HFF-Myc (cell line): Measurements from ENCODE around the gene YJU2.

ENCODE experiments used
- DNase-seq: peaks from one replicate; pipeline ENCODE4 v3.0.0-alpha.2; 2011; ENCODE audit warnings: low read depth; ENCODE audit errors: extremely low read depth
- H3K4me3 ChIP-seq: replicated peaks from 2 replicates; pipeline ENCODE4 v1.5.1; 2011; ENCODE audit warnings: low read depth, mild to moderate bottlenecking, control low read depth, low read length
- CTCF ChIP-seq: IDR thresholded peaks from 2 replicates; pipeline ENCODE4 v1.5.1; 2012; ENCODE audit warnings: mild to moderate bottlenecking, low read depth, low read length, control low read depth; ENCODE audit errors: missing control alignments

The YJU2 gene

GRCh38 chr19:4246767-4247593, at the start of gene YJU2:
Gene YJU2, plus strand, starts transcription at chr19:4247080. Its CDS starts 67 bp downstream, at chr19:4247147.
- peak; percentile 99 for DNase-seq
- peak; percentile 67 for TF ChIP-seq CTCF
- peak within 1 kb of the TSS; percentile 78 for H3K4me3 ChIP-seq

- no peak overlapping the region for H3K4me3 ChIP-seq
Measured at GRCh38 chr19:4197228-4197624, 49.7 kb upstream of the YJU2 start.

GRCh38 chr19:4197625-4198466, 49.0 kb upstream of the YJU2 start:
- DNase-seq = no peak
- no peak for TF ChIP-seq CTCF
- no peak overlapping the region for H3K4me3 ChIP-seq

More at GRCh38 chr19:4197228-4197624, 49.7 kb upstream of the YJU2 start:
- TF ChIP-seq CTCF = no peak
- no peak for DNase-seq

GRCh38 chr19:4198467-4199126, 48.3 kb upstream of the YJU2 start:
- no peak for DNase-seq
- no peak for TF ChIP-seq CTCF
- no peak overlapping the region for H3K4me3 ChIP-seq

GRCh38 chr19:4199699-4200293, 47.1 kb upstream of the YJU2 start:
- TF ChIP-seq CTCF = no peak
- H3K4me3 ChIP-seq = no peak overlapping the region
- DNase-seq = no peak

GRCh38 chr19:4200940-4201542, 45.8 kb upstream of the YJU2 start:
- no peak overlapping the region for H3K4me3 ChIP-seq
- no peak for TF ChIP-seq CTCF
- DNase-seq = no peak
